ENCODE results near the gene COPB2. TPM values are rescaled to one million over a fixed set of nuclear protein-coding genes. Genes with fewer than 3 reads are reported as not detected.
A peak's percentile ranks its signal among the peaks of the same experiment; 100 is the strongest.

The COPB2 gene
- total and polyA plus RNA-seq, 10 of the 15 experiments (the other 5 are each of a cell fraction or from before 2014, with no cell fraction given): 51.3 to 143 (median 116) TPM

DNA sequence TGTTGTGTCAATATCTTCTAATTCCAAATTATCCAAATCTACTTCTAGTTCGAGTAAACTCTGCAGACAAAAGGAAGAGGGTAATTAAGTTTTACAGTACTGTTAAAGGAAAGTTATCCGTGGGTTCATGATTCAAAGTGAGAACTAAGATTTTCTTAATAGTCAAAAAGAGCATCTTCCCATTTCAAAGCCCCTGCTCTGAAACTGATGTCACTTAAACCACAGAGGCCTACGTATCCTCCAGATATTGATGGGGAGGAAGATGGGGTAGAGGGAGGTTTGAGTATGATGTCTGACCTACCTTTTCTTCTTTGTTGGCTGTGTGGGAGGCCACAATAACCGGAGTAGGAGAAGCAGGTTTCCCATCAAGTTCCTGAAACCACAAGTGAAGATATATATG is 31.5 kb downstream of the COPB2 start:
- no peaks in the 10 kb centered on the region for H3K9me3 ChIP-seq (replicated peaks; ENCODE audit: control insufficient read depth, insufficient read depth, low read length)
- peak overlapping the region; percentile 13; the same call in 1 of the 2 replicates for H3K27ac ChIP-seq (ENCODE audit: control insufficient read depth, insufficient read depth)
- no peaks in the 10 kb centered on the region for H3K79me2 ChIP-seq (ENCODE audit: control insufficient read depth, insufficient read depth, low read length)
- H3K4me3 ChIP-seq: no peak overlapping the region
- peaks cover 10 to 52% of the 10 kb centered on the region in 2 experiments for H3K36me3 ChIP-seq (ENCODE audit: control insufficient read depth in 2 of 2, insufficient read depth in 2 of 2, low read length in 1 of 2)
- peak; percentile 65 for FAIRE-seq
- 0% methylated on average over 4 of the region's 4 CpGs for WGBS (ENCODE audit: insufficient coverage, insufficient replicate concordance, low lambda C conversion rate, missing lambda C conversion rate)
- intact Hi-C loops (cut with micrococcal nuclease; ENCODE audit: unreplicated experiment) (no loop called here), in situ Hi-C loops (cut with MboI) (no loop called here)
- peak; percentile 19 for DNase-seq (ENCODE audit: low read depth, low spot score)
- no TSS peak for BruUV-seq (replicated peaks)
- ChIA-PET RAD21 (ENCODE audit: unreplicated experiment) (no interaction called here), SMC1A (ENCODE audit: uncharacterized antibody, unreplicated experiment) (no interaction called here), CTCF (no interaction called here), POLR2A (no interaction called here)
- no peaks in the 10 kb centered on the region for H3K27me3 ChIP-seq (replicated peaks in 1 of 2; ENCODE audit: control insufficient read depth in 2 of 2, insufficient read depth in 2 of 2, low read length in 1 of 2)
- H3K4me1 ChIP-seq (ENCODE audit: control insufficient read depth, insufficient read depth, low read length): peaks cover 12% of the 10 kb centered on the region
- no peak overlapping the region for H3K9ac ChIP-seq (ENCODE audit: control insufficient read depth, insufficient read depth, low read length)
- peak; percentile 86 for ATAC-seq
- H3K4me2 ChIP-seq (ENCODE audit: control insufficient read depth, insufficient read depth): no peak overlapping the region
- H2AFZ ChIP-seq (ENCODE audit: control insufficient read depth, low read depth, low read length): no peak overlapping the region
- H4K20me1 ChIP-seq (ENCODE audit: control insufficient read depth, insufficient read depth): no peaks in the 10 kb centered on the region
- TF ChIP-seq, protein P1, sequence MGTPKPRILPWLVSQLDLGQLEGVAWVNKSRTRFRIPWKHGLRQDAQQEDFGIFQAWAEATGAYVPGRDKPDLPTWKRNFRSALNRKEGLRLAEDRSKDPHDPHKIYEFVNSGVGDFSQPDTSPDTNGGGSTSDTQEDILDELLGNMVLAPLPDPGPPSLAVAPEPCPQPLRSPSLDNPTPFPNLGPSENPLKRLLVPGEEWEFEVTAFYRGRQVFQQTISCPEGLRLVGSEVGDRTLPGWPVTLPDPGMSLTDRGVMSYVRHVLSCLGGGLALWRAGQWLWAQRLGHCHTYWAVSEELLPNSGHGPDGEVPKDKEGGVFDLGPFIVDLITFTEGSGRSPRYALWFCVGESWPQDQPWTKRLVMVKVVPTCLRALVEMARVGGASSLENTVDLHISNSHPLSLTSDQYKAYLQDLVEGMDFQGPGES (IDR thresholded peaks at IDR 0.05): no peak
- TF ChIP-seq GABPA (IDR thresholded peaks at IDR 0.05; ENCODE audit: low read depth) (peak; percentile 38; the same call in 1 of the 2 replicates), NFIC (IDR thresholded peaks at IDR 0.05; ENCODE audit: low read depth, low read length) (peak; percentile 92), RUNX3 (IDR thresholded peaks at IDR 0.05; ENCODE audit: low read length) (peak; percentile 97), TCF7 (IDR thresholded peaks at IDR 0.05; ENCODE audit: borderline replicate concordance) (peak; percentile 38; the same call in 1 of the 2 replicates), MTA2 (IDR thresholded peaks at IDR 0.05; ENCODE audit: low read depth) (peak; percentile 56), IKZF1 (conservative IDR thresholded peaks at IDR 0.05) (peak; percentile 43), BCL11A (IDR thresholded peaks at IDR 0.05; ENCODE audit: low read depth, low read length) (peak; percentile 64; the same call in 1 of the 2 replicates), IKZF2 (IDR thresholded peaks at IDR 0.05) (peak; percentile 41 to 77; a peak in 3 of 4 replicates), MYB (IDR thresholded peaks at IDR 0.05; ENCODE audit: borderline replicate concordance, low read depth, low read length) (no peak), IRF4 (IDR thresholded peaks at IDR 0.05; ENCODE audit: low read depth, low read length) (peak; percentile 63; the same call in 1 of the 2 replicates), CREB1 (IDR thresholded peaks at IDR 0.05; ENCODE audit: low read depth) (peak; percentile 48; the same call in 1 of the 2 replicates), ATF7 (IDR thresholded peaks at IDR 0.05; ENCODE audit: low read depth) (peak; percentile 59; the same call in 1 of the 2 replicates), PML (IDR thresholded peaks at IDR 0.05; ENCODE audit: low read length) (peak; percentile 3; the same call in 1 of the 2 replicates), EP300 (IDR thresholded peaks at IDR 0.05; ENCODE audit: borderline replicate concordance in 1 of 2, control insufficient read depth in 1 of 2, low read depth in 2 of 2, low read length in 2 of 2) (peak in 1 of 2 experiments; percentile 28; a peak in 1 of 4 replicates), JUNB (IDR thresholded peaks at IDR 0.05) (peak; percentile 96)
- TF ChIP-seq, protein P2, sequence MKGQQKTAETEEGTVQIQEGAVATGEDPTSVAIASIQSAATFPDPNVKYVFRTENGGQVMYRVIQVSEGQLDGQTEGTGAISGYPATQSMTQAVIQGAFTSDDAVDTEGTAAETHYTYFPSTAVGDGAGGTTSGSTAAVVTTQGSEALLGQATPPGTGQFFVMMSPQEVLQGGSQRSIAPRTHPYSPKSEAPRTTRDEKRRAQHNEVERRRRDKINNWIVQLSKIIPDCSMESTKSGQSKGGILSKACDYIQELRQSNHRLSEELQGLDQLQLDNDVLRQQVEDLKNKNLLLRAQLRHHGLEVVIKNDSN (IDR thresholded peaks at IDR 0.05; ENCODE audit: borderline replicate concordance, extremely low read length, insufficient read depth, low read depth, low read length): no peak
- TF ChIP-seq, protein P3, sequence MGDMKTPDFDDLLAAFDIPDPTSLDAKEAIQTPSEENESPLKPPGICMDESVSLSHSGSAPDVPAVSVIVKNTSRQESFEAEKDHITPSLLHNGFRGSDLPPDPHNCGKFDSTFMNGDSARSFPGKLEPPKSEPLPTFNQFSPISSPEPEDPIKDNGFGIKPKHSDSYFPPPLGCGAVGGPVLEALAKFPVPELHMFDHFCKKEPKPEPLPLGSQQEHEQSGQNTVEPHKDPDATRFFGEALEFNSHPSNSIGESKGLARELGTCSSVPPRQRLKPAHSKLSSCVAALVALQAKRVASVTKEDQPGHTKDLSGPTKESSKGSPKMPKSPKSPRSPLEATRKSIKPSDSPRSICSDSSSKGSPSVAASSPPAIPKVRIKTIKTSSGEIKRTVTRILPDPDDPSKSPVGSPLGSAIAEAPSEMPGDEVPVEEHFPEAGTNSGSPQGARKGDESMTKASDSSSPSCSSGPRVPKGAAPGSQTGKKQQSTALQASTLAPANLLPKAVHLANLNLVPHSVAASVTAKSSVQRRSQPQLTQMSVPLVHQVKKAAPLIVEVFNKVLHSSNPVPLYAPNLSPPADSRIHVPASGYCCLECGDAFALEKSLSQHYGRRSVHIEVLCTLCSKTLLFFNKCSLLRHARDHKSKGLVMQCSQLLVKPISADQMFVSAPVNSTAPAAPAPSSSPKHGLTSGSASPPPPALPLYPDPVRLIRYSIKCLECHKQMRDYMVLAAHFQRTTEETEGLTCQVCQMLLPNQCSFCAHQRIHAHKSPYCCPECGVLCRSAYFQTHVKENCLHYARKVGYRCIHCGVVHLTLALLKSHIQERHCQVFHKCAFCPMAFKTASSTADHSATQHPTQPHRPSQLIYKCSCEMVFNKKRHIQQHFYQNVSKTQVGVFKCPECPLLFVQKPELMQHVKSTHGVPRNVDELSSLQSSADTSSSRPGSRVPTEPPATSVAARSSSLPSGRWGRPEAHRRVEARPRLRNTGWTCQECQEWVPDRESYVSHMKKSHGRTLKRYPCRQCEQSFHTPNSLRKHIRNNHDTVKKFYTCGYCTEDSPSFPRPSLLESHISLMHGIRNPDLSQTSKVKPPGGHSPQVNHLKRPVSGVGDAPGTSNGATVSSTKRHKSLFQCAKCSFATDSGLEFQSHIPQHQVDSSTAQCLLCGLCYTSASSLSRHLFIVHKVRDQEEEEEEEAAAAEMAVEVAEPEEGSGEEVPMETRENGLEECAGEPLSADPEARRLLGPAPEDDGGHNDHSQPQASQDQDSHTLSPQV (IDR thresholded peaks at IDR 0.05): no peak
- TF ChIP-seq, protein P4, sequence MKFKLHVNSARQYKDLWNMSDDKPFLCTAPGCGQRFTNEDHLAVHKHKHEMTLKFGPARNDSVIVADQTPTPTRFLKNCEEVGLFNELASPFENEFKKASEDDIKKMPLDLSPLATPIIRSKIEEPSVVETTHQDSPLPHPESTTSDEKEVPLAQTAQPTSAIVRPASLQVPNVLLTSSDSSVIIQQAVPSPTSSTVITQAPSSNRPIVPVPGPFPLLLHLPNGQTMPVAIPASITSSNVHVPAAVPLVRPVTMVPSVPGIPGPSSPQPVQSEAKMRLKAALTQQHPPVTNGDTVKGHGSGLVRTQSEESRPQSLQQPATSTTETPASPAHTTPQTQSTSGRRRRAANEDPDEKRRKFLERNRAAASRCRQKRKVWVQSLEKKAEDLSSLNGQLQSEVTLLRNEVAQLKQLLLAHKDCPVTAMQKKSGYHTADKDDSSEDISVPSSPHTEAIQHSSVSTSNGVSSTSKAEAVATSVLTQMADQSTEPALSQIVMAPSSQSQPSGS (IDR thresholded peaks at IDR 0.05; ENCODE audit: low read length): peak; percentile 88
